GM12864 (cell line): ENCODE measurements around the gene ATP5F1A.
A peak's percentile ranks its signal among the peaks of the same experiment; 100 is the strongest.

Experiments
- DNase-seq: peaks from one replicate; pipeline ENCODE4 v3.0.0-alpha.2; 2011; ENCODE audit warnings: low read depth
- H3K4me3 ChIP-seq: 2 replicates; pipeline ENCODE4 v1.5.1; 2011; ENCODE audit warnings: mild to moderate bottlenecking, low read depth, low read length, control low read depth
- CTCF ChIP-seq: IDR thresholded peaks from 2 replicates; pipeline ENCODE4 v1.5.1; 2011; ENCODE audit warnings: low read depth, mild to moderate bottlenecking, moderate library complexity, low read length, control low read depth, inconsistent platforms; ENCODE audit errors: missing control alignments

ATP5F1A gene

GRCh38 chr18:46113751-46114150 is 15.7 kb upstream of the ATP5F1A start:
- TF ChIP-seq CTCF, result no peak
- no peak for DNase-seq
- no peak overlapping the region for H3K4me3 ChIP-seq

GRCh38 chr18:46110406-46110805 is 12.3 kb upstream of the ATP5F1A start:
- no peak for TF ChIP-seq CTCF
- DNase-seq, result no peak
- no peak overlapping the region for H3K4me3 ChIP-seq

GRCh38 chr18:46109386-46109785 is 11.3 kb upstream of the ATP5F1A start:
- no peak for TF ChIP-seq CTCF
- DNase-seq, result no peak

GRCh38 chr18:46104128-46104911 is 6.2 kb upstream of the ATP5F1A start, which contains the start of gene HAUS1:
TSS of gene HAUS1 (plus strand) at chr18:46104385. CDS start at chr18:46104412, 27 bp downstream.
- TF ChIP-seq CTCF, result no peak
- DNase-seq, result peak; percentile 38
- peak within 1 kb of the TSS; percentile 96 for H3K4me3 ChIP-seq

More at GRCh38 chr18:46109386-46109785, 11.3 kb upstream of the ATP5F1A start:
- H3K4me3 ChIP-seq, result no peak overlapping the region

GRCh38 chr18:46099463-46099862 is 1.4 kb upstream of the ATP5F1A start:
- H3K4me3 ChIP-seq, result no peak overlapping the region
- TF ChIP-seq CTCF, result no peak
- DNase-seq, result no peak

GRCh38 chr18:46098616-46098933 is 479 bp upstream of the ATP5F1A start:
- no peak for TF ChIP-seq CTCF
- DNase-seq, result no peak
- H3K4me3 ChIP-seq, result peak overlapping the region; percentile 90

GRCh38 chr18:46097431-46097800 is 680 bp downstream of the ATP5F1A start:
- no peak for TF ChIP-seq CTCF
- peak overlapping the region; percentile 90 for H3K4me3 ChIP-seq
- peak; percentile 4 for DNase-seq
